Stimulated activated CD4-positive, alpha-beta T cell treated with anti-CD3 and anti-CD28 coated beads, TNF-alpha, amount 100 ng/mL, for 24 hours (primary cell): ENCODE data around the gene SPSB2.
"Not testable (repeated sequence)": the region's sequence is repeated elsewhere in the genome, so short reads cannot be mapped to it uniquely, and the experiment has no call there.

Experiments used
- DNase-seq, 3 experiments: peaks; one replicate each; pipeline ENCODE4 v3.0.0-alpha.2; 2020; ENCODE audit warnings: low read depth in 3 of 3

The SPSB2 gene

DNA sequence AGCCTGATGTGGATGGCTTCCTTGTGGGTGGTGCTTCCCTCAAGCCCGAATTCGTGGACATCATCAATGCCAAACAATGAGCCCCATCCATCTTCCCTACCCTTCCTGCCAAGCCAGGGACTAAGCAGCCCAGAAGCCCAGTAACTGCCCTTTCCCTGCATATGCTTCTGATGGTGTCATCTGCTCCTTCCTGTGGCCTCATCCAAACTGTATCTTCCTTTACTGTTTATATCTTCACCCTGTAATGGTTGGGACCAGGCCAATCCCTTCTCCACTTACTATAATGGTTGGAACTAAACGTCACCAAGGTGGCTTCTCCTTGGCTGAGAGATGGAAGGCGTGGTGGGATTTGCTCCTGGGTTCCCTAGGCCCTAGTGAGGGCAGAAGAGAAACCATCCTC lies 2.8 kb downstream of the SPSB2 start:
- not testable (repeated sequence) for DNase-seq

DNA sequence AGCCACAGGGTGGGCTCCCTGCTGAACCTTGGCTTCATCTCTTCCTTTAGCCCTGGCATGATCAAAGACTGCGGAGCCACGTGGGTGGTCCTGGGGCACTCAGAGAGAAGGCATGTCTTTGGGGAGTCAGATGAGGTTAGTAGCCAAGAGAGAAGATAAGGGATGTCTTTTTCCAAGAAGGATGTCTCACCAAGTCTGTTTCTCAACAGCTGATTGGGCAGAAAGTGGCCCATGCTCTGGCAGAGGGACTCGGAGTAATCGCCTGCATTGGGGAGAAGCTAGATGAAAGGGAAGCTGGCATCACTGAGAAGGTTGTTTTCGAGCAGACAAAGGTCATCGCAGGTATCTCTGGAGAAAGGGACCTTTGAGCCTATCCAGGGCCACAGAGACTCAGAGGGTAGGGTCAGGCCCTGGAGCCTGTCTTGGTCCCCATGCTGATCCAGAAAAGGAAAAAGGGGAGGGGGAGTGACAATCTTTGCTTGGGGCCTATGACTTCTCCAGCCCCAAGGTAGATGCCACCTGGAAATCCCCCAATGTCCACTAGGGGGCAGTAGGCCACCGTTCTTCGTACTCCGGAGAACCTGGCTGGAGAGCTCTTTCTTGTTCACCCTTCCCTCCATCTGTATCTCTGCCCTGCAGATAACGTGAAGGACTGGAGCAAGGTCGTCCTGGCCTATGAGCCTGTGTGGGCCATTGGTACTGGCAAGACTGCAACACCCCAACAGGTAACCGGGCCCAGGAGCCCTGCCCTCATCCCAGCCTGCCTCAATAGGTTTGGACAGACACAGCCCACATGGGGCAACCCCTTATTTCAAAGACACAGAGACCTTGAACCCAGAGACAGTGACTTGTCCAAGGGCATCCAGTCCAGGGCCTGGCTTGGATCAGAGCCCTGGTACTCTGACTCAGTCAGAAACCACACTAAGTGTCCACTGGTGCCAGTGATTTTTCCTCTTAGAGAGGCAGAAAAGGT lies 3.8 kb downstream of the SPSB2 start:
- DNase-seq = peak; percentile 67 to 82 (median 76)

DNA sequence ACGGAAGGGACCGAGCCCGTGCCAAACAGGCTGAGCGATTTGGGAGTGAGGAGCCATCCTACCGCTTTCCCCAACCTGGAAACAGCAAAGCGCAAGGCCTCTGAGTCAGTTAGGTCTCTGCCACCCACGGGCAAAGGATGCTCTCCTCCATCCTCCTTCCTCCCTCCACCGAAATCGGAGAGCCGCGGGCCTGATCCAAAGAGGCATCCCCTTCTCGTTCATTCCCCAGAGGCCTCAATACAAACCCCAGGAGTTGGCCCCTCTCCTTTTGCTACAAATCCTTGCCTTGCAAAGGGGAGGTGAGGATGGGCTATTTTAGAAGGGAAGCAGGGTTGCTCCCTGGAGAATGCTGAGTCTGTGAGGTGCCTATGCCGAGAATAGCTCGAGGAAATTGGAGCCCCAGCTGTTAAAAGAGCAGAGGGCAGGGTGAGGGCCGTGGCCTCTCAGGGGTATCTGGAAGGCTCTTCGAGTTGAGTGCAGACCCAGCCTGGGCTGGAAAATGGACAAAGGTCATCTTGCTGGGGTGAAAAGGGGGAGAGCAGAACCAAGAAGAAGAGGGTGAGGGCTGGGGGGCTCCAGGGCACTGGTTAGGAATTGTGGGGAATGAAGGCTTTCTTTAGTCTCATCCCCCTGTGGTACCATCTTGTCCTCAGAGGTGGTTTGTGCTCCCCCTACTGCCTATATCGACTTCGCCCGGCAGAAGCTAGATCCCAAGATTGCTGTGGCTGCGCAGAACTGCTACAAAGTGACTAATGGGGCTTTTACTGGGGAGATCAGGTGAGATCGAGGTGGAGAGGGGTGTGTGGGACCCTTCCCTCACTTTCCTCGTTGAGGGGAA lies 4.7 kb downstream of the SPSB2 start:
- DNase-seq = no peak

DNA sequence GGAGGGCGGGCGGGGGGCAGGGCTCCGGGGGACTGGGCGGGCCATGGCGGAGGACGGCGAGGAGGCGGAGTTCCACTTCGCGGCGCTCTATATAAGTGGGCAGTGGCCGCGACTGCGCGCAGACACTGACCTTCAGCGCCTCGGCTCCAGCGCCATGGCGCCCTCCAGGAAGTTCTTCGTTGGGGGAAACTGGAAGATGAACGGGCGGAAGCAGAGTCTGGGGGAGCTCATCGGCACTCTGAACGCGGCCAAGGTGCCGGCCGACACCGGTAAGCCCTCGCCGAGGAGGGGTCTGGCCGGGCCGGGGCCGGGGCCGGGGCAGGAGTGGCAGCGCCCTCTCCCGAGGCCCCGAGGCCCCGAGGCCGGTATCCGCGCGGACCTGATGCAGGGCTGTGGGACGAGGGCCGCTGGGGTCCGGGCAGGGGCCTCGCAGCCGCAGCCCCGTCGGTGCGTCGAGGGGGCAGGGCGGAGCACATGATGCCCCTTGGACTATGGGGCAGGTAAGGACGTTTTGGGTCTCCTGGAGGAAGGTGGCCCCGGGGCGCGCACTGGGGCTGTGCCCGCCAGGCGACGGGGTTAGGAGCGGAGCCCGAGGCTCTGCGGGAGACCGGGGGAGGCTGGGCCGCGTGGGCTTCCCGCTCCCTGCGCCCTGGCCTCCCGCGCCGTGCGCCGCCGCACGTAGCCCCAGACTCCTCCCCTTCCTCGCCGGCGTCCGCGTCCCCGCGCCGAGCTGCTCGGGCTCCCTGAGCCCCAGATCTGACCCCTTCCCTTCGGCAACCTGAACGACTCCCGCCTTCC lies 5.5 kb downstream of the SPSB2 start, which contains the start of gene TPI1:
TPI1 (plus strand) TSS at position 119 of the 798 bp plus-strand sequence; CDS start at position 155, 36 bp downstream.
- peak in 2 of 3 experiments; percentile 73 to 79 for DNase-seq

DNA sequence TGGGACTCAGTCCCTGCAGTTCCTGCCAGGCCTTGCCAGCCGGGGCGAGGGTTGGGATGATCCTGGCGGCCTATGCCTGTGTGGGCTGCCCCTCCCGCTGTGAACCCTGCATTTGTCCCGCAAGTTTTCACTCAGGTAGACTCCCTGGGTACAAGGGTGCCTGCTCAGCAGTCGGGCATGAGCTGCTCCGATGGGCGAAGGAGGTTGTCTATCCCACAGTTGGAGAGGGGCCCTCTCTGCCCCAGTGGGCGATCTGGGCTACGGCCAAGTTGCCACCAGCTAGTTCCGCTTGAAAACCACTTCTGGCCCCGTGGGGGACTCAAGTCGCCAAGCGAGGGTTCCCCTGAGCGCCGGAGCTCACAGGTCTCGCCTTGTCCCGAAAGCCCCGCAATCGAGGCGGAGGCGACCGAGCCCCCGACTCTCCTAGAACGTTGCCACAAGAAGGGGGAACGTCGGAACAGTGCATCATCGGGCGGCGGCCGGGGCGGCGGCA lies 6.1 kb downstream of the SPSB2 start:
- DNase-seq = no peak

DNA sequence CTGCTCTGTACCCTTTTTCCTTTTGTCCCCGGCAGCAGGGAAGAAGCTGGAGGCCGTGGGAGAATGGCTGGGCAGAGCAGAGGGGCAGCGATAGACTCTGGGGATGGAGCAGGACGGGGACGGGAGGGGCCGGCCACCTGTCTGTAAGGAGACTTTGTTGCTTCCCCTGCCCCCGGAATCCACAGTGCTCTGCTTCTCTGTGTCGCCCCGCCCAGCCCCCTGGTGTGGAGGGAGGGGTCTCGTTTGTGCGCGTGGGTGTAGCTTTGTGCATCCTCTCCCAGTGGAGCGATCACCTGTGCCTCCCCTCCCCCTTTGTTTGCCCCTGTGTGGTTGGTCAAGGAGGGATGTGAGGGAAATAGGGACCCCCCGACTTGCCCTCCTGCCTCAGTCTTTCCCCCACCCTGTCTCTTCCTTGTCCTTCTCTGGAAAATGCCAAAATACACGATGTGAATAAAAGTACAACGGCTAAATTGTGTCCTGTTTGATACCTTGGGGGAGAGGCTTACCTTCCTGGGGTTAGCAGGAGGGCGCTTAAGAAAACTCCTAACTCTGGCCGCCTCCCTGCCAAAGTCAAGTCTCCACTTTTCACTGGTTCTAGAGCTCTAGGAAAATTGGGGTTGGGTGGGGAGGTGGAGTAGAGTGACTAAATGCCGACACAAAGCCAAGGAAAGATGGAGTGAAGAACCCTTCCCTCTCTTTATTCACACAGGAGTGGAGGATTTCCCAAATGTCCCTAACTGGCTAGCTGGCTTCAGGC lies 6.8 kb downstream of the SPSB2 start:
- DNase-seq = no peak

DNA sequence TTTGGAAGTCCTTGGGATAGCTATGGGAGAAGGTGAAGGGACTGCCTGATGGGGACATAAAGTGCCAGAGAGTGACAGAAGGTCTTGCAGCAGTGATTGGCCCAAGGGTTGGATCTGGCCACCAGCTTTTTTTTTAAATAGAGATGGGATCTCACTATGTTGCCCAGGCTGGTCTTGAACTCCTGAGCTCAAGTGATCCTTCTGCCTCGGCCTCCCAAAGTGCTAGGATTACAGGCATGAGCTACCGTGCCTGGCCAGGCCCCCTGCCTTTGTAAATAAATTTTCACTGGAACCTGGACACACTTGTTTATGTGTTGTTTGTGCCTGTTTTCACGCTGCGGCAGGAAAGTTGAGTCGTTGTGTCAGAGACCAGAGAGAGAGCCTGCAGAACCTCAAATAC lies 7.8 kb downstream of the SPSB2 start:
- DNase-seq = not testable (repeated sequence)

DNA sequence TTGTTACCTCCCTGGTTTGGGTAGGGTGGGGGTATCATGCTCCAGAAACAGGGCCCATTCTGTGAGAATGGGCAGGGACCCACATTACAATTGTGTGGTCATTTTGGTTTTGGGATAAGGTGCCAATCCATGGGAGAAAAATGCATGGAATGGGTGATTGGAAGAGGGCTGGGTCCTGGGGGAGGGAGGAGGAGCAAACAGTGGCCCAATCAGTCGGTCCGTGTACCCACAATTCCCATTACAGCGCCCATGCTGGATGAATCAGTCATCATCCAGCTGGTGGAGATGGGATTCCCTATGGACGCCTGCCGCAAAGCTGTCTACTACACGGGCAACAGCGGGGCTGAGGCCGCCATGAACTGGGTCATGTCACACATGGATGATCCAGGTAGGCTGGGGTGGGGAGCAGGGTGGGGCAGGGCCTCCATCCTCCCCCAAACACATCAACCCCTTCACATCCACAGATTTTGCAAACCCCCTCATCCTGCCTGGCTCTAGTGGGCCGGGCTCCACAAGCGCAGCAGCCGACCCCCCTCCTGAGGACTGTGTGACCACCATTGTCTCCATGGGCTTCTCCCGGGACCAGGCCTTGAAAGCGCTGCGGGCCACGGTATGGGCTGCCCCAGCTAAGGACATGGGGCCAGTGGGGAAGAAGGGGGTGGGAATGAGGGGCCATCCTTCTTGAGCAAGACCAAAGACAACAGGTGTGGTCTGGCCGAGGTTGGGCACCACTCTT lies 9.3 kb downstream of the SPSB2 start:
- DNase-seq = no peak

DNA sequence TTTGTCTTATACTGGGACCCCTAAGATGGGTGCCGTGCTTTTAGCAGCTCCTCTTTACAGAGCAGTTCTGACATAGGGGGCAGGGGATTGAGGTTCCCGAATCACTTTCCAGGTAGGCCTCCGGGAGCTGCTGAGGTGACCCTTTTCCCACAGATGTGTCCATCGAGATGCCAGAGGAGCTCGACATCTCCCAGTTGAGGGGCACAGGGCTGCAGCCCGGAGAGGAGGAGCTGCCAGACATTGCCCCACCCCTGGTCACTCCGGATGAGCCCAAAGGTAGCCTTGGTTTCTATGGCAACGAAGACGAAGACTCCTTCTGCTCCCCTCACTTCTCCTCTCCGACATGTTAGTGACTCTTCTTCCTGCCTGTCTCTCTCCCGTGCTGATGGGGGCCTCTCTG lies 10.1 kb downstream of the SPSB2 start:
- no peak for DNase-seq

DNA sequence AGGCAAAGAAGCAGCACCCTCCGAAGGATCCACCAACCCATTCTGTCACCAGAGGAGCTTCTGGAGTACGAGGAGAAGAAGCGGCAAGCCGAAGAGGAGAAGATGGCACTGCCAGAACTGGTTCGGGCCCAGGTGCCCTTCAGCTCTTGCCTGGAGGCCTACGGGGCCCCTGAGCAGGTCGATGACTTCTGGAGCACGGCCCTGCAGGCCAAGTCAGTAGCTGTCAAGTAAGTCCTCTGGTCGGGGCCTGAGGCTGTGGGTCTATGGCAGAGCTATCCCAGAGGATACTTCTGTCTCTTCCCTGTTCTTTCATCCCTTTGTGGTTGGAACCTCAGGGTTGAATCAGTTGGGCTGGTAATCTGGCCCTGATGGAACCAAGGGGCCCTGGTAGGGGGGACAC lies 11.7 kb downstream of the SPSB2 start:
- DNase-seq = no peak

DNA sequence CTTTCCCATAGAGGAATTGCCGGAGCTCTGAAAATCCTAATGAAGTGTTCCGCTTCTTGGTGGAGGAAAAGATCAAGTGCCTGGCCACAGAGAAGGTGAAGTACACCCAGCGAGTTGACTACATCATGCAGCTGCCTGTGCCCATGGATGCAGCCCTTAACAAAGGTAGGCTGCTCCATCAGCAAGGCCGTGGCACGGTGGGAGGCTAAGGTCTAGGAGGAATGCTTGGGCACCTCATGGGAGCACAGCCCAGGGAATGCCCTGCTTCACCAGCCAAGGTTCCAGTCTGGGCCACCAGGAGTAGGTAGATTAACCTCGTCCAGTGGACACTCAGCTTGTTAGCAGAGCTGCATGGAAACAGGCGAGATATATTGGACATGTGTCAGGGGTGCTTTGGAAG lies 12.2 kb downstream of the SPSB2 start:
- no peak for DNase-seq

DNA sequence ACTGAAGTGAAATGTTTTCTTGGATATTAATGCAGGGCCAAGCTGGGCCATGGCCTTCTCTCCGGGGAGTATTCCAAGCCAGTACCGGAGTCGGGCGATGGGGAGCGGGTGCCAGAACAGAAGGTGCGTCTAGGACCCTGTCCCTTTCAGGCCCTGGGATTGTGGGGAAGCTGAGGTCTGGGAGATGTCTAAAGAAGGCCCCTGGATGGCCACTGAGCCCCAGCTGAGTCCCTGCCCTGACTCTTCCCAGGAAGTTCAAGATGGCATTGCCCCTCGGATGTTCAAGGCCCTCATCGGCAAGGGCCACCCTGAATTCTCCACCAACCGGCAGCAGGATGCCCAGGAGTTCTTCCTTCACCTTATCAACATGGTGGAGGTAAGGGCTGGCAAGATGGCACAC lies 13.0 kb downstream of the SPSB2 start:
- no peak for DNase-seq

DNA sequence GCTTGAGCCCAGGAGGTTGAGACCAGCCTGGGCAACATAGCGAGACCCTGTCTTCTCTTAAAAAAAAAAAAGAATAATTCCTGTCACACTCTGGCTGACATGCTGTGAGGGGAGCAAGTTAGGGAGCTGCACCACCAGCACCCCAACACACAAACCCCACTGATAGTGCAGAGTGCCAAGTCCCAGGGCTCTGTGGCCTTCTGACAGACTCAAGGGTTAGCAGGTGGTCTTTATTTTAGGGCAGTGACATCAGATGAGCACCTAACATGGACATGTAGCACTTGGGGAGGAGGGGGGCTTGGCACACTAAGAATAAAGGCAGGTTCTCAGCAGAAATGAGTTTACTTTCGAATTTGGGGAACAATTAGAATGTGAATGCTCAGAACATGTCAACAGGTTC lies 14.3 kb downstream of the SPSB2 start:
- DNase-seq = no peak

DNA sequence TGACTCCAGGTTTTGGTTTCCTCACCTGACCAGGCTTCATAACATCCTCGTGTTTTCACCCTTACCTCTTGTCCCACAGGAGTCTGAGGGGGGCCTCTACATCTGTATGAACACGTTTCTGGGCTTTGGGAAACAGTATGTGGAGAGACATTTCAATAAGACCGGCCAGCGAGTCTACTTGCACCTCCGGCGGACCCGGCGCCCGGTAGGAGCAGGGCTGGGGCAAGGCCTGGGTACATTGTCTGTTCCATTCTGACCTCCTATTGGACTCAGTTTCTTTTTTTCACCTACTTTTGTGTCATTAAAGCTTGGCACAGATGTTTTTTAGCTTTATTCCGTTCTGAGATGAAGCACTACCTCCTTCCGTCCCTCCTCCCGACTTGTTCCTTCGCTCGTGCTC lies 17.8 kb downstream of the SPSB2 start:
- no peak for DNase-seq

DNA sequence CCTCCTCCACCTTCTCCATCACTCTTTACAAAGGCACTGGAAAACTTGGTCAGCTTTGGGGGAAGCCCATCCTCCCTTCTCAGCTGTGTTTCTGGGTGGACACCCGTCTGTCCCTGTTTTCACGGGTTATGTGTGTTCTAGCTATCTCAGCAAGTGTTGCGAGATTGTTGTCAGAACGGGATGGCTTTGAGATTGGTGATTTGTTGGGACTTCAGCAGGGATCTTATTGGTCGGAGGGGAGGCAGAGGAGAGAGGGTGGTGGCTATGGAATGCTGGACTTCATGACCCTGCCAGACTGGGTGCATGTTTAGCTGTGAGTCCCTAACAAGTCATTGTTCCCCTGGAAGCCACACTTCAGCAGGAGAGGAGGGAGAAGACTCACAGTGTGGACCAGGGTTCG lies 19.1 kb downstream of the SPSB2 start:
- DNase-seq = no peak

DNA sequence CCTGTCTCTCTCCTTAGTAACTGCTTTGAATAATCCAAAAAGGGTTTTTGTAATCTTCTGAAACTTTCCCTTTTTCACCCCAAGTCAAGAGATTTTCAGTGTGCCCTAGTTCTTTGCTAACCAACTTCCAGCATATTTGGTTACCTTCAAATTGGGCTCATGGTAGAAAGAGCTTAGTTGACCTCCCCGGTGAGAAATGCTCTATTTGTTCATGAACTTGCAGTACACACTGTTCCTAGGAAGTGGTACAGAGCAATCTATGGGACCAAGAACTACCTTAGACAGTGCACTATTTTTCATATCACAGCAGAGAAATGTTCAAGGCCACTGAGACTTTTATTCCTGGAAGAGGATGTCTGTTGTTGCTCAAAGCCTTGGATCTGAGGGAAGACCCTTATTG lies 19.5 kb downstream of the SPSB2 start:
- no peak for DNase-seq

DNA sequence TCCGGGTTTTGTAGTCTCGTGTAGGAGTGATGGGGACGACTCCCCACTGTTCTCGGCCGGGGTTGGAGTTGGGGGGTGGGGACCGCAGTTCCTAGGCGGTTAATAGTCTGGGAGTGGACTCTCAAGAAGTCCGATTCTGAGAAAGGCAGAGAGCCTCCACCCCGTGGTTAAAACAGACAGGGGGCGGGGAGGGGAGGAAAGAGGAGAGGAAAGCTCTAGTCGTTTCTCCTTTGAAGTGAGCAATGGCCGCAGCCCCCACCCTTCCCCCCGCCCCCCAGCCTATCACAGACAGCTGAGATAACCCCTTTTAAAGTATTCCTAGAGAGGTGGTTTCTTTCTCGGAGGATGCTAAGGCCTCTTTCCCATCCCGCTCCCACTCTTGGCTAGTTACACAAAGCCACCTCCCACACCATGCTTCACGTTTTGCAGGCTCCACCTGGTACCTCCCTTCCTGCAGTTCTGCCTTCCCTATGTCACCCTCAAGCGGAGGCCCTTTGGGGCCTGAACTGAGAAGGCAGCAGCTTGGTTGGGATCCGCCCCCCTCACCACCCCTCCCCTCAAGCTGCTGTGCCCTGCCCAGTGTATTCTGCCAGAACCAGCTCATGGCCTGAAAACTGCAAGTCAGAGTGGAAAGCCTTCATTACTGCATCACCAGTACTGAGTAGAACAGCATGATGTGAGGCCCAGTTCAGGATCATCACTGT lies 20.3 kb downstream of the SPSB2 start:
- DNase-seq = peak in 2 of 3 experiments; percentile 58 to 80

DNA sequence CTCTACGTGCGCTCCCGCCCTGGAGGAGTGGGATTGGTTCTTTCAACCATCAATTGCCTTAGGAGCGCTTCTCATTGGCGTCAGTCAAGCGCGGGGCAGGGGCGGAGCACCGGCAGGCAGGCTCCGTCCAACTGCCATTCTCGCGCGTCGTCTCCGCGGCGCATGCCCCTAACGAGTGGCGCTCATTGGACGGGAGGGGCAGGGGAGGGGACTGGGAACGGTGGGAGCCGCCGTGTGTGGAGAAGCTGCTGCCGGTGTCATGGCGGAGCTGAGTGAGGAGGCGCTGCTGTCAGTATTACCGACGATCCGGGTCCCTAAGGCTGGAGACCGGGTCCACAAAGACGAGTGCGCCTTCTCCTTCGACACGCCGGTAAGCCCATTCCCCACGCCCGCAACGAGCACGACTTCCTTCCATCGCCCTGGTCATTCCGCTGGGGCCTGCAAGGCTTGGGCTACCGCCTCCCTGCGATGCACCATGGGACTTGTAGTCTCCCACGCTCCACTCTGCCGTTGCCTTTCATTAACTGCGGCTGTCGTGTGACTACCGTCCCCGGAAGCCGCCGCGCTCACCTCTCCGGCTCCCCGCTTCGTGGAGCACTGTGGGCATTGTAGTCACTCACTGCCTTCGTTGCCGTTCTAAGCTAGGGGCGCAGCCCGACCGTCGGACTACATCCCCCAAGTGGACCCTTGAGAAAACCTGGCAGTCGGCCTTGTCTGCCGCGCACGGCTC lies 21.0 kb downstream of the SPSB2 start, which contains the start of gene USP5:
USP5 (plus strand) TSS at position 230 of the 730 bp plus-strand sequence; CDS start at position 260, 30 bp downstream.
- peak; percentile 95 to 98 (median 97) for DNase-seq
